Stimulated activated CD8-positive, alpha-beta memory T cell treated with anti-CD3 and anti-CD28 coated beads, Interleukin-15, amount 100 ng/mL, for 1 hour (primary cell): Measurements from ENCODE around the gene FAM181B.

ENCODE experiments used
- DNase-seq: peaks from one replicate; pipeline ENCODE4 v3.0.0-alpha.2; 2020; ENCODE audit warnings: low read depth

Gene FAM181B

GRCh38 chr11:82733444-82734119, at the start of gene FAM181B:
Gene FAM181B, minus strand, starts transcription at chr11:82733864. Its CDS starts 135 bp downstream, at chr11:82733729.
- no peak for DNase-seq

GRCh38 chr11:82782825-82783374, 49.2 kb upstream of the FAM181B start:
- DNase-seq, result no peak

GRCh38 chr11:82778776-82779175, 45.1 kb upstream of the FAM181B start:
- DNase-seq, result no peak

GRCh38 chr11:82776377-82776776, 42.7 kb upstream of the FAM181B start:
- no peak for DNase-seq

GRCh38 chr11:82775736-82776346, 42.2 kb upstream of the FAM181B start:
- no peak for DNase-seq

GRCh38 chr11:82775218-82775617, 41.6 kb upstream of the FAM181B start:
- DNase-seq, result no peak

GRCh38 chr11:82771781-82772180, 38.1 kb upstream of the FAM181B start:
- no peak for DNase-seq

GRCh38 chr11:82767123-82767522, 33.5 kb upstream of the FAM181B start:
- DNase-seq, result no peak

- no peak for DNase-seq
These were observed 31.9 kb upstream of the FAM181B start for GRCh38 chr11:82765466-82766034.

- no peak for DNase-seq
These were observed 29.5 kb upstream of the FAM181B start for GRCh38 chr11:82763167-82763566.

GRCh38 chr11:82759649-82760048, 26.0 kb upstream of the FAM181B start:
- DNase-seq, result no peak

GRCh38 chr11:82757660-82758357, 24.1 kb upstream of the FAM181B start:
- no peak for DNase-seq

GRCh38 chr11:82756765-82757639, 23.3 kb upstream of the FAM181B start:
- no peak for DNase-seq

- DNase-seq, result no peak
These were observed 20.7 kb upstream of the FAM181B start for GRCh38 chr11:82754410-82754809.

- DNase-seq, result no peak
These were observed 20.3 kb upstream of the FAM181B start for GRCh38 chr11:82753921-82754320.

- DNase-seq, result no peak
These were observed 19.1 kb upstream of the FAM181B start for GRCh38 chr11:82752801-82753200.

GRCh38 chr11:82750643-82751139, 17.0 kb upstream of the FAM181B start:
- DNase-seq, result no peak

GRCh38 chr11:82747471-82747870, 13.8 kb upstream of the FAM181B start:
- no peak for DNase-seq

GRCh38 chr11:82738091-82738490, 4.4 kb upstream of the FAM181B start:
- DNase-seq, result no peak

GRCh38 chr11:82734120-82734479, 436 bp upstream of the FAM181B start:
- DNase-seq, result no peak

- no peak for DNase-seq
These were observed 775 bp downstream of the FAM181B start for GRCh38 chr11:82732734-82733443.
